ENCODE results near the gene RIMS4. TPM values are rescaled to one million over a fixed set of nuclear protein-coding genes. Genes with fewer than 3 reads are reported as not detected.

The RIMS4 gene
- polyA plus RNA-seq, 1 experiment: not detected

DNA sequence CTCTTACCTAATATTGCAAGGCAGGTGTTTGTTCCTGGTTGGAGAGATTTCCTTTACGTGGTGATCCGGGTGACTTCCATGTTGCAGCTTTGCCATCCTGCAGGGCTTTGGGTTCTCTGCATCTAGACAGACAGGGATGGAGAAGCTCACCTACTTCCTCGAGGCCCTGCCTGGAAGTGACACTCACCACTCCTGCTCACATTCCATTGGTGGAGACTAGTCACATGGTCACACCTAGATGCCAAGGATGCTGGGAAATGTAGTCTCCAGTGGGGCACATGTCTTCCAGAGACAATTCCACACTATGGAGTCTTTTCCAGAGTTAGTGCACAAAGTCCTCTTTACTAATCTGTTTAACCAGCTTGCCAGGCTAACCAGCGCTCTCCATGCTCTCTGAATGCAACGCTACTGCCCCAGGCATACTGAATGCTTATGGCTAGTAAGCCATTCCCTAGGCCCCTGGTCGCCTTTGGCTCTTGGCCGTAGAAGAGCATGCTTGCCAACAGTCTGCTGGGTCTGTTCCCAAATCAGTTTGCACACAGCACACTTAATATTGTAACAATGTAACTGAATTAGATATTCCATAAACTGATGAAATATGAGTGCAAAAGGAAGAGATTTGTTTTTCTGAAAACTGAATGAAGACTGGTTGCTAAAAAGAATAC is 71.4 kb downstream of the RIMS4 start:
- Histone ChIP-seq H3K36me3 (ENCODE audit: control insufficient read depth, insufficient read depth, low read length) (no peaks in the 10 kb centered on the region), H3K4me3 (ENCODE audit: low read depth, low read length) (no peak overlapping the region), H3K27me3 (ENCODE audit: control insufficient read depth, insufficient read depth, low read length) (peaks cover 6% of the 10 kb centered on the region)
- ChIA-PET CTCF (interaction anchor here (2.3 to 3.3 kb wide), 3 partner anchors 8 to 128 kb away, joined by 8 to 21 read pairs (median 20); partner anchors contain the start of gene KCNK15), POLR2A (no interaction called here)
- TF ChIP-seq, protein P1, sequence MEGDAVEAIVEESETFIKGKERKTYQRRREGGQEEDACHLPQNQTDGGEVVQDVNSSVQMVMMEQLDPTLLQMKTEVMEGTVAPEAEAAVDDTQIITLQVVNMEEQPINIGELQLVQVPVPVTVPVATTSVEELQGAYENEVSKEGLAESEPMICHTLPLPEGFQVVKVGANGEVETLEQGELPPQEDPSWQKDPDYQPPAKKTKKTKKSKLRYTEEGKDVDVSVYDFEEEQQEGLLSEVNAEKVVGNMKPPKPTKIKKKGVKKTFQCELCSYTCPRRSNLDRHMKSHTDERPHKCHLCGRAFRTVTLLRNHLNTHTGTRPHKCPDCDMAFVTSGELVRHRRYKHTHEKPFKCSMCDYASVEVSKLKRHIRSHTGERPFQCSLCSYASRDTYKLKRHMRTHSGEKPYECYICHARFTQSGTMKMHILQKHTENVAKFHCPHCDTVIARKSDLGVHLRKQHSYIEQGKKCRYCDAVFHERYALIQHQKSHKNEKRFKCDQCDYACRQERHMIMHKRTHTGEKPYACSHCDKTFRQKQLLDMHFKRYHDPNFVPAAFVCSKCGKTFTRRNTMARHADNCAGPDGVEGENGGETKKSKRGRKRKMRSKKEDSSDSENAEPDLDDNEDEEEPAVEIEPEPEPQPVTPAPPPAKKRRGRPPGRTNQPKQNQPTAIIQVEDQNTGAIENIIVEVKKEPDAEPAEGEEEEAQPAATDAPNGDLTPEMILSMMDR (IDR thresholded peaks at IDR 0.05; ENCODE audit: insufficient read depth, low read depth, low read length): no peak
- DNase-seq (ENCODE audit: low read depth): no peak

- H3K27me3 ChIP-seq (ENCODE audit: control insufficient read depth, insufficient read depth, low read length): peaks cover 6% of the 10 kb centered on the region; the same call in 1 of the 2 replicates
- POLR2A ChIA-PET: no interaction called here
- H3K4me3 ChIP-seq (ENCODE audit: low read depth, low read length): no peak overlapping the region
- no peak for DNase-seq (ENCODE audit: low read depth)
- H3K36me3 ChIP-seq (ENCODE audit: control insufficient read depth, insufficient read depth, low read length): no peaks in the 10 kb centered on the region
- CTCF ChIA-PET: interaction anchor here (0.9 to 3.3 kb wide), 4 partner anchors 10 to 359 kb away, joined by 3 to 21 read pairs (median 14); partner anchors contain the start of gene KCNK15
- TF ChIP-seq, protein P1 (IDR thresholded peaks at IDR 0.05; ENCODE audit: insufficient read depth, low read depth, low read length): no peak
These were observed 73.2 kb downstream of the RIMS4 start for GRCh38 chr20:44737116-44737515.

DNA sequence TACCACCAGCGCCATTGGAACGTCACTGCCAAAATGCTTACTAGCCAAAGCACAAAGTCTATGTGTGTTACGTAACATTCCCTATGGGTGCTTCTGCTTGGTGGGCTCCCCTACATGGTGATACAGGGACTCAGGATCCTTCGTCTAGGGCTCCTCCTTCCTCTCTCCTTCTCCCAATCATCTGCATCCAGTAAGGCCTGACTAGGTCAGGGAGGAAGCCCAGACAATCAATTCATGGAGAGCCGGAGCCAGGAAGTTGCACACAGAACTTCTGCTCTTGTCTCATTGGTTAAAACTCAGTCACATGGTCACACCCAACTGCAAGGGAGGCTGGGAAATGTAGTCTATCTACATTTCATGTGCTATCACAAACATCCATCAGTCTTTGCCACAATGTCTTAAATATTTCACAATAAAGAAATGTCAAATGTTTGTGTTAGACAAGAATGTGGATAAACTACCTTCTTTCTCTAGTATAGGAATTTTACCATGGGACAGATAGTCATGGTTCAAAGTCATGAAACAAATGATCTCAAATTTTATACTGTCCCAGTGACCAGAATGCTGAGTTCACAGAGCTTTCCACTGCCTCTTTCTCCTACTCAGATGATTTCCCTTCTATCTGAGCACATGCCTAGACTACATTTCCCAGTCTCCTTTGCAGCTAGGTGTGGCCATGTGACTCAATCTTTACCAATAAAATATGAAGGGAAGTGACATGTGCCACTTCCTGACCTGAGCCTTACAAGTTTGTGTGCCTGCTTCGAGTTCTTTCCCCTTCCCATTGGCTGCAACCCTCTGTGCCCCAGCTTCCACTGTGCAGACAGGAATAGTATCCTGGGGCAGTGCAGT is 74.0 kb downstream of the RIMS4 start:
- H3K27me3 ChIP-seq (ENCODE audit: control insufficient read depth, insufficient read depth, low read length): peaks cover 4% of the 10 kb centered on the region; the same call in 1 of the 2 replicates
- ChIA-PET POLR2A (no interaction called here), CTCF (interaction anchor here (0.9 to 3.3 kb wide), 4 partner anchors 10 to 360 kb away, joined by 3 to 21 read pairs (median 14); partner anchors contain the start of gene KCNK15)
- TF ChIP-seq, protein P1 (IDR thresholded peaks at IDR 0.05; ENCODE audit: insufficient read depth, low read depth, low read length): no peak
- no peak overlapping the region for H3K4me3 ChIP-seq (ENCODE audit: low read depth, low read length)
- no peaks in the 10 kb centered on the region for H3K36me3 ChIP-seq (ENCODE audit: control insufficient read depth, insufficient read depth, low read length)
- DNase-seq (ENCODE audit: low read depth): no peak

GRCh38 chr20:44735816-44736169 is 74.6 kb downstream of the RIMS4 start:
- Histone ChIP-seq H3K27me3 (ENCODE audit: control insufficient read depth, insufficient read depth, low read length) (peaks cover 4% of the 10 kb centered on the region; the same call in 1 of the 2 replicates), H3K36me3 (ENCODE audit: control insufficient read depth, insufficient read depth, low read length) (no peaks in the 10 kb centered on the region), H3K4me3 (ENCODE audit: low read depth, low read length) (no peak overlapping the region)
- no peak for DNase-seq (ENCODE audit: low read depth)
- POLR2A ChIA-PET: no interaction called here
- CTCF ChIA-PET: interaction anchor here (1.3 to 7.7 kb wide), 3 partner anchors 12 to 52 kb away, joined by 5 to 269 read pairs (median 104); no protein-coding TSS in a partner anchor
- TF ChIP-seq, protein P1 (IDR thresholded peaks at IDR 0.05; ENCODE audit: insufficient read depth, low read depth, low read length): no peak

- POLR2A ChIA-PET: no interaction called here
- peaks cover under 1% of the 10 kb centered on the region; the same call in 1 of the 2 replicates for H3K27me3 ChIP-seq (ENCODE audit: control insufficient read depth, insufficient read depth, low read length)
- DNase-seq (ENCODE audit: low read depth): no peak
- TF ChIP-seq, protein P1 (IDR thresholded peaks at IDR 0.05; ENCODE audit: insufficient read depth, low read depth, low read length): peak; percentile 50; the same call in 1 of the 2 replicates
- CTCF ChIA-PET: interaction anchor here (0.9 to 7.7 kb wide), 8 partner anchors 10 to 132 kb away, joined by 3 to 269 read pairs (median 6); no protein-coding TSS in a partner anchor
- H3K36me3 ChIP-seq (ENCODE audit: control insufficient read depth, insufficient read depth, low read length): no peaks in the 10 kb centered on the region
- no peak overlapping the region for H3K4me3 ChIP-seq (ENCODE audit: low read depth, low read length)
These were observed 75.4 kb downstream of the RIMS4 start for GRCh38 chr20:44734938-44735337.
